HEK293T (cell line): ENCODE results near the gene RAB6B.

Experiments used
- CTCF ChIA-PET: fragments of 350-600 bp; formaldehyde crosslinking; extraction: SDS; loops from one replicate; lab custom pipeline; 2021; ENCODE audit warnings: antibody characterized with exemption, inconsistent platforms; lab: Yijun Ruan, JAX
- POLR2A ChIA-PET: fragments of 350-600 bp; formaldehyde crosslinking; extraction: SDS; loops from one replicate; lab custom pipeline; 2020; ENCODE audit warnings: antibody characterized with exemption, inconsistent platforms; lab: Yijun Ruan, JAX
- DNase-seq: peaks from one replicate; pipeline ENCODE4 v3.0.0; 2012; ENCODE audit warnings: mixed read lengths; ENCODE audit errors: extremely low spot score
- ARNT ChIP-seq: fragments of 450-650 bp; IDR thresholded peaks from 2 replicates; pipeline ENCODE4 v1.6.1; 2017; ENCODE audit warnings: mild to moderate bottlenecking
- BHLHE40 ChIP-seq: fragments of 450-650 bp; IDR thresholded peaks from 2 replicates; pipeline ENCODE4 v1.6.1; 2016; ENCODE audit warnings: mild to moderate bottlenecking, moderate library complexity, borderline replicate concordance
- CTBP1 ChIP-seq: fragments of 450-650 bp; IDR thresholded peaks from 2 replicates; pipeline ENCODE4 v1.6.1; 2016; ENCODE audit warnings: borderline replicate concordance
- ELF4 ChIP-seq: fragments of 450-650 bp; IDR thresholded peaks from 2 replicates; pipeline ENCODE4 v1.6.1; 2017; ENCODE audit warnings: antibody characterized with exemption
- FOXA1 ChIP-seq: fragments of 450-650 bp; IDR thresholded peaks from 2 replicates; pipeline ENCODE4 v1.6.1; 2016; ENCODE audit warnings: mild to moderate bottlenecking
- FOXK2 ChIP-seq: fragments of 450-650 bp; IDR thresholded peaks from 2 replicates; pipeline ENCODE4 v1.6.1; 2016; ENCODE audit warnings: mild to moderate bottlenecking
- FOXM1 ChIP-seq: fragments of 450-650 bp; IDR thresholded peaks from 2 replicates; pipeline ENCODE4 v1.6.1; 2017; ENCODE audit warnings: mild to moderate bottlenecking, borderline replicate concordance
- HDGF ChIP-seq: fragments of 450-650 bp; IDR thresholded peaks from 2 replicates; pipeline ENCODE4 v1.6.1; 2017; ENCODE audit warnings: antibody characterized with exemption, borderline replicate concordance
- L3MBTL2 ChIP-seq: fragments of 450-650 bp; conservative IDR thresholded peaks from 2 replicates; pipeline ENCODE4 v1.6.1; 2016; ENCODE audit warnings: mild to moderate bottlenecking
- LEF1 ChIP-seq: fragments of 450-650 bp; IDR thresholded peaks from 2 replicates; pipeline ENCODE4 v1.6.1; 2017; ENCODE audit warnings: mild to moderate bottlenecking, borderline replicate concordance
- NFRKB ChIP-seq: fragments of 450-650 bp; IDR thresholded peaks from 2 replicates; pipeline ENCODE4 v1.6.1; 2016; ENCODE audit warnings: mild to moderate bottlenecking, moderate library complexity
- PKNOX1 ChIP-seq: fragments of 450-650 bp; IDR thresholded peaks from 2 replicates; pipeline ENCODE4 v1.6.1; 2016
- SP1 ChIP-seq: fragments of 450-650 bp; IDR thresholded peaks from 2 replicates; pipeline ENCODE4 v1.6.1; 2017
- SUZ12 ChIP-seq: fragments of 450-650 bp; IDR thresholded peaks from 2 replicates; pipeline ENCODE4 v1.6.1; 2016; ENCODE audit warnings: mild to moderate bottlenecking
- TARDBP ChIP-seq: fragments of 450-650 bp; IDR thresholded peaks from 2 replicates; pipeline ENCODE4 v1.6.1; 2016
- ZNF384 ChIP-seq: fragments of 450-650 bp; IDR thresholded peaks from 2 replicates; pipeline ENCODE4 v1.6.1; 2016

Gene RAB6B

GRCh38 chr3:133881939-133882825 lies 13.5 kb downstream of the RAB6B start:
- POLR2A ChIA-PET: no interaction called here
- CTCF ChIA-PET: no interaction called here
- DNase-seq: no peak
- TF ChIP-seq SUZ12: no peak
- no peak for TF ChIP-seq L3MBTL2
- TF ChIP-seq BHLHE40: no peak
- no peak for TF ChIP-seq NFRKB
- no peak for TF ChIP-seq FOXA1
- TF ChIP-seq LEF1: no peak
- no peak for TF ChIP-seq CTBP1
- no peak for TF ChIP-seq FOXK2
- TF ChIP-seq HDGF: no peak
- TF ChIP-seq ZNF384: no peak
- TF ChIP-seq TARDBP: no peak
- no peak for TF ChIP-seq PKNOX1
- TF ChIP-seq ELF4: no peak

- DNase-seq: no peak
These were observed 14.2 kb downstream of the RAB6B start for GRCh38 chr3:133881492-133881891.

DNA sequence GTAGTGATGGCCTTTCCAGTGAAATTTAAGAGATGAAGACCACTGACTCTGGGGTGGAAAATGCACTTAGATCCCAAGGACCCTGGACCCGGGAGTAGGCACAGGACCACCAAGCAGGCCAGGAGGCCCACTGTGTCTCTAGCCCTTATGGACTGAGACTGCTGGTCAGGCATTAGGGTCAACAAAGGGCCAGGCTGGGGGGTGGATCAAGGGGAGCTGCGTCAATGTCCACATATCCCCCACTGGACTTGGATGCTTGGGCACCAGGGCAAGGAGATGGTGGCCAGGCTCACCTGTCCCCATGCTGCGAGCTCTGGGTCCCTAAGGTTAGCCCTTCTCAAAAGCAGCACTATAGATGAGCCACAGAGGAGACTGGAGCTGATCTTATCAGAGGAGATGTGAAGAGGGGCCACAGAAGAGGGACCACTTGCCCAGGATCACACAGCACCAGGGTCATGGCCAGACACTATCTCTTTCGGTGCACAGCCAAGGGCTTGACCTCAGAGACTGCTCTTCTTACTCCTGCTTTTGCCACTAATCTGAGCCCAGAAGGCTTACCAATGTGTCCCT lies 14.7 kb downstream of the RAB6B start:
- no peak for DNase-seq
- TF ChIP-seq ARNT (no peak), CTBP1 (no peak)
- ChIA-PET POLR2A (no interaction called here), CTCF (no interaction called here)

More at GRCh38 chr3:133881492-133881891, 14.2 kb downstream of the RAB6B start:
- CTCF ChIA-PET: no interaction called here
- TF ChIP-seq ARNT (no peak), PKNOX1 (no peak), SUZ12 (no peak), ZNF384 (no peak), FOXA1 (no peak)
- POLR2A ChIA-PET: no interaction called here

- TF ChIP-seq FOXK2 (no peak), SP1 (no peak), ELF4 (no peak), PKNOX1 (no peak), ZNF384 (no peak), ARNT (no peak), FOXM1 (no peak), L3MBTL2 (no peak), LEF1 (no peak), HDGF (no peak), TARDBP (no peak), BHLHE40 (no peak), CTBP1 (no peak), SUZ12 (no peak), NFRKB (no peak)
- ChIA-PET CTCF (no interaction called here), POLR2A (no interaction called here)
- DNase-seq: no peak
These were observed 15.4 kb downstream of the RAB6B start for GRCh38 chr3:133880287-133880686.

DNA sequence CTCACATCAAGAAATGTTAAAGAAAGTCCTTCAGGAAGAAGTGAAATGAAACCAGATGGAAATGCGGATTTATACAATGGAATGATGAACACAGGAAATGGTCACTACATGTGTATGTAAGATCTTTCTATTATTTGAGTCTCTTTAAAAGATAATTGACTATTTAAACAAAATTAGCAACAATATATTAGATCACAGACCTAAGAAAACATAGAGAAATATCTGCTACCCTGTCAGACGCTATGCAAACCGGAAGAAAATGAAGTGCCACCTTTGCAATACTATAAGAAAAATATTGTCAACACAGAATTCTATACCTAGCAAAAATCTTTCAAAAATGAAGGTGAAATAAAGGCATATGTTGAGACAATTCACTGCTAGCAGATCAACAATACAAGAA lies 17.2 kb downstream of the RAB6B start:
- DNase-seq: no peak
- CTCF ChIA-PET: no interaction called here
- TF ChIP-seq FOXA1 (no peak), PKNOX1 (no peak), HDGF (no peak), ZNF384 (no peak), ELF4 (no peak), LEF1 (no peak), SP1 (no peak), CTBP1 (no peak), L3MBTL2 (no peak), BHLHE40 (no peak), ARNT (no peak), FOXM1 (no peak)
- POLR2A ChIA-PET: no interaction called here

DNA sequence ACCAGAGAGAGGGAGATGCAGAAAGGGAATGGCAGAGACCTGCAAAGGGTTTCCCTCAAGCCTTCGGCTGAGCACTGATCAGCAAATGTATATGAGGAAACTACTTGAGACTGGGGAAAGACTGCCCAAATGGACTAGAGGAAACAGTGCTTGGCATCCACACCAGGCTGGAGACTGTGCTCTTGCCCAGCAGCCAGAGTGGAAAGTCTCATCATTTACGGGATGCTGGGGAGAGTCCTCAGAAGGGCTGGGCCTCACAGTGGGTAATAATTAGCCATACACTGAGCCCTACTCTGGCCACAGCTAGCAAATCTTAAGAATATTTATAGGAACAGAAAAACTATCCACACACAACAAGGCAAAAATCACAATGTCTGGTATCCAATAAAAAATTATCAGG lies 18.5 kb downstream of the RAB6B start:
- CTCF ChIA-PET: no interaction called here
- no peak for DNase-seq
- POLR2A ChIA-PET: no interaction called here
- TF ChIP-seq BHLHE40 (no peak), CTBP1 (no peak), FOXM1 (no peak), PKNOX1 (no peak), TARDBP (no peak), LEF1 (no peak), HDGF (no peak), L3MBTL2 (no peak), FOXK2 (no peak)
